OCI-LY7 (cell line): ENCODE results near the gene ZG16B. TPM values are rescaled to one million over a fixed set of nuclear protein-coding genes. Genes with fewer than 3 reads are reported as not detected.

Source experiments
- BruUV-seq: library from RNA; stranded (reverse); fragments of 400-500 nt; replicated peaks from 2 replicates; lab custom pipeline; 2021; lab: Mats Ljungman, UMichigan
- CTCF ChIA-PET: fragments of 300-600 bp; sonication (Branson Sonifier 250); formaldehyde crosslinking; loops from one replicate; lab custom pipeline; 2022; ENCODE audit warnings: antibody characterized with exemption; ENCODE audit not compliant: unreplicated experiment; lab: Charles Lee
- POLR2A ChIA-PET: fragments of 300-600 bp; sonication (Branson Sonifier 250); formaldehyde crosslinking; loops from one replicate; lab custom pipeline; 2022; ENCODE audit warnings: antibody characterized with exemption; lab: Charles Lee
- DNase-seq: peaks from one replicate; pipeline ENCODE4 v3.0.0-alpha.2; 2015; ENCODE audit warnings: low spot score
- H2AFZ ChIP-seq: fragments of 200-600 bp; sonication (generic), shearing (Covaris generic); 2 replicates; pipeline ENCODE4 v1.6.1; 2014; ENCODE audit warnings: mild to moderate bottlenecking, antibody characterized with exemption, low read length, moderate library complexity
- H3K27ac ChIP-seq: fragments of 200-600 bp; sonication (generic); 2 replicates; pipeline ENCODE4 v1.5.1; 2014; ENCODE audit warnings: mixed run types, low read depth, mild to moderate bottlenecking, moderate library complexity, low read length, inconsistent platforms; ENCODE audit not compliant: poor library complexity, severe bottlenecking
- H3K36me3 ChIP-seq: fragments of 200-600 bp; sonication (generic); 2 replicates; pipeline ENCODE4 v1.6.1; 2014; ENCODE audit warnings: mild to moderate bottlenecking, antibody characterized with exemption, low read length, moderate library complexity, mixed read lengths; ENCODE audit not compliant: insufficient read depth
- H3K4me1 ChIP-seq: fragments of 200-600 bp; sonication (generic); 2 replicates; pipeline ENCODE4 v1.5.1; 2014; ENCODE audit warnings: mild to moderate bottlenecking, low read length; ENCODE audit not compliant: insufficient read depth, poor library complexity, severe bottlenecking
- H3K4me2 ChIP-seq: fragments of 200-600 bp; sonication (generic); 2 replicates; pipeline ENCODE4 v1.6.1; 2014; ENCODE audit warnings: mild to moderate bottlenecking, low read length
- H3K4me3 ChIP-seq: fragments of 200-600 bp; sonication (generic); 2 replicates; pipeline ENCODE4 v1.5.1; 2014; ENCODE audit warnings: mild to moderate bottlenecking, low read depth, low read length; ENCODE audit not compliant: poor library complexity, severe bottlenecking
- H3K79me2 ChIP-seq: fragments of 200-600 bp; sonication (generic); 2 replicates; pipeline ENCODE4 v1.6.1; 2016; ENCODE audit warnings: low read depth, mild to moderate bottlenecking, low read length, moderate library complexity, mixed read lengths; ENCODE audit not compliant: insufficient read depth
- H3K9me2 ChIP-seq: fragments of 200-600 bp; sonication (generic); 2 replicates; pipeline ENCODE4 v1.6.1; 2016; ENCODE audit warnings: mild to moderate bottlenecking, low read length, mixed read lengths; ENCODE audit not compliant: insufficient read depth
- H3K9me3 ChIP-seq: fragments of 200-600 bp; sonication (generic); 2 replicates; pipeline ENCODE4 v1.6.1; 2014; ENCODE audit warnings: mild to moderate bottlenecking, mixed run types, low read length, mixed read lengths
- H4K20me1 ChIP-seq: fragments of 200-600 bp; sonication (generic); 2 replicates; pipeline ENCODE4 v1.6.1; 2014; ENCODE audit warnings: mild to moderate bottlenecking, antibody characterized with exemption, low read length, moderate library complexity, mixed read lengths; ENCODE audit not compliant: insufficient read depth
- CTCF ChIP-seq: fragments of 200-600 bp; sonication (generic); conservative IDR thresholded peaks from 2 replicates; pipeline ENCODE4 v1.5.1; 2014; ENCODE audit warnings: mild to moderate bottlenecking, antibody characterized with exemption, low read length, moderate library complexity, mixed read lengths
- EZH2phosphoT487 ChIP-seq: fragments of 200-600 bp; sonication (generic); IDR thresholded peaks from 2 replicates; pipeline ENCODE4 v1.6.1; 2018; ENCODE audit warnings: low read depth, borderline replicate concordance, mild to moderate bottlenecking, mixed run types, antibody characterized with exemption, low read length, moderate library complexity, mixed read lengths
- intact Hi-C: fragments of 100-400 bp; cut with micrococcal nuclease; formaldehyde crosslinking; loops from one replicate; pipeline ENCODE4 v1.10.0; 2022; ENCODE audit not compliant: unreplicated experiment
- total RNA-seq, 2 experiments: library from RNA; depleted of rRNA in 1 of 2; stranded (reverse); fragments of >200 nt in 1 of 2; shearing (Covaris generic) in 1 of 2; gene quantifications; 2 replicates each; pipeline ENCODE4 v1.2.3, GENCODE V29; 2014 to 2022

The ZG16B gene
- total RNA-seq, 2 experiments from 2014 or later: 2.5 to 4.0 TPM

GRCh38 chr16:2792940-2793339, 37.2 kb upstream of the ZG16B start:
- no peaks in the 10 kb centered on the region for H3K79me2 ChIP-seq
- TF ChIP-seq EZH2phosphoT487 (no peak), CTCF (no peak)
- no peaks in the 10 kb centered on the region for H4K20me1 ChIP-seq
- H2AFZ ChIP-seq: no peak overlapping the region
- H3K36me3 ChIP-seq: no peaks in the 10 kb centered on the region
- ChIA-PET CTCF (no interaction called here), POLR2A (no interaction called here)
- no peak overlapping the region for H3K4me2 ChIP-seq
- no peaks in the 10 kb centered on the region for H3K9me3 ChIP-seq
- intact Hi-C loops: loop anchor here (10.0 kb wide), 1 partner anchor 62 kb away; the partner anchor contains the start of gene PRSS22
- DNase-seq: no peak
- no peak overlapping the region for H3K27ac ChIP-seq
- H3K4me1 ChIP-seq: no peaks in the 10 kb centered on the region
- H3K9me2 ChIP-seq: no peaks in the 10 kb centered on the region
- H3K4me3 ChIP-seq: no peak overlapping the region
- no TSS peak for BruUV-seq

DNA sequence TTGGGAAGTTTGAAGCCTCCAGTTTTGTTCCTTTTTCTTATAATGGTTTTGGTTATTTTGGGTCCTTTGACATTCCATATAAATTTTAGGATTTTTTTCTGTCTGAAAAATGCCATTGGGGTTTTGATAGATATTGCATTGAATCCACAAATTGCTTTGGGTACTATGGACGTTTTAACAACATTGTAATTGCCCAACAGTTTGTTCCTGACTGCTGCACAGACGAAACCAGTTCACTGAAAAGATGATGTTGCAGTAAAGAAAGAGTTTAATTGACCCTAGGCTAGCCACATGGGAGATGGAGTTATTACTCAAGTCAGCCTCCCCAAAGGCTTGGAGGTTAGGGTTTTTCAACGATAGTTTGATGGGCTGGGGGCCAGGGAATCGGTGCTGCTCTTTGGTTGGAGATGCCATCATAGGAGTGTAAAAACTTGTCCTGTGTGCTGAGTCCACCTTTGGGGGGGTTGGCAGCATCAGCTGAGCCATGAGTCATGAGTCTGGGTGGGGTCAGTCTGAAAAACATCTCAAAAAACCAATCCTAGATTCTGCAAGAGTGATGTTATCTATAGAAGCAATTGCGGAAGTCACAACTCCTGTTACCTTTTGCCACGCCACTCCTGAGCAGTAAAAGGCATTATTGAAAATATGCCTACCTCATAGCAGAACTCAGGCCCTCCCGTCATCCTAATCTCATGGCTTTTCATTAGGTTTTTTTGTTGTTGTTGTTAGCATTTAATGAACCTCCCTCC, 34.5 kb upstream of the ZG16B start:
- Histone ChIP-seq H4K20me1 (no peaks in the 10 kb centered on the region), H3K4me1 (no peaks in the 10 kb centered on the region), H3K9me3 (no peaks in the 10 kb centered on the region), H3K9me2 (no peaks in the 10 kb centered on the region), H3K27ac (no peak overlapping the region), H3K4me2 (no peak overlapping the region), H3K36me3 (no peaks in the 10 kb centered on the region), H3K79me2 (no peaks in the 10 kb centered on the region), H2AFZ (no peak overlapping the region), H3K4me3 (no peak overlapping the region)
- no peak for DNase-seq
- TF ChIP-seq EZH2phosphoT487 (no peak), CTCF (no peak)
- intact Hi-C loops: loop anchor here (10.0 kb wide), 1 partner anchor 59 kb away; the partner anchor contains the start of gene PRSS22
- ChIA-PET CTCF (no interaction called here), POLR2A (interaction anchor here (1.2 kb wide), 1 partner anchor 16 kb away, joined by 4 read pairs; no protein-coding TSS in a partner anchor)
- BruUV-seq: no TSS peak

GRCh38 chr16:2798723-2799204, 31.3 kb upstream of the ZG16B start:
- H3K36me3 ChIP-seq: no peaks in the 10 kb centered on the region
- intact Hi-C loops: loop anchor here (10.0 kb wide), 1 partner anchor 56 kb away; the partner anchor contains the start of gene PRSS22
- no peak overlapping the region for H3K4me2 ChIP-seq
- H3K79me2 ChIP-seq: no peaks in the 10 kb centered on the region
- no peaks in the 10 kb centered on the region for H3K4me1 ChIP-seq
- H3K9me2 ChIP-seq: no peaks in the 10 kb centered on the region
- DNase-seq: no peak
- CTCF ChIA-PET: no interaction called here
- no peaks in the 10 kb centered on the region for H4K20me1 ChIP-seq
- no peak overlapping the region for H2AFZ ChIP-seq
- H3K9me3 ChIP-seq: no peaks in the 10 kb centered on the region
- POLR2A ChIA-PET: no interaction called here
- H3K4me3 ChIP-seq: no peak overlapping the region
- no TSS peak for BruUV-seq
- no peak for TF ChIP-seq CTCF
- no peak for TF ChIP-seq EZH2phosphoT487
- H3K27ac ChIP-seq: no peak overlapping the region
